GM12878 (cell line): ENCODE data around the gene SFR1. TPM values are rescaled to one million over a fixed set of nuclear protein-coding genes. Genes with fewer than 3 reads are reported as not detected.

Experiments
- ATAC-seq: fragments of 200-7000 bp; cut with Tn5 transposase; 3 replicates; pipeline ENCODE4 v1.9.1; 2020; ENCODE audit warnings: mild to moderate bottlenecking, moderate library complexity
- BruUV-seq: library from RNA; stranded (reverse); fragments of 400-500 nt; replicated peaks from 2 replicates; lab custom pipeline; 2021; lab: Mats Ljungman, UMichigan
- CTCF ChIA-PET: fragments of 300-600 bp; sonication (Branson Sonifier 250); formaldehyde crosslinking; extraction: SDS; loops from one replicate; lab custom pipeline; 2021; ENCODE audit warnings: inconsistent platforms; lab: Yijun Ruan, JAX
- POLR2A ChIA-PET: fragments of 350-600 bp; formaldehyde crosslinking; extraction: SDS; loops from one replicate; lab custom pipeline; 2021; ENCODE audit warnings: inconsistent platforms; lab: Charles Lee
- RAD21 ChIA-PET: fragments of 300-600 bp; sonication (Branson Sonifier 250); formaldehyde crosslinking; loops from one replicate; lab custom pipeline; 2023; ENCODE audit warnings: antibody characterized with exemption; ENCODE audit not compliant: unreplicated experiment; lab: Charles Lee
- SMC1A ChIA-PET: fragments of 300-600 bp; sonication (Branson Sonifier 250); formaldehyde crosslinking; loops from one replicate; lab custom pipeline; 2023; ENCODE audit not compliant: unreplicated experiment, uncharacterized antibody; lab: Charles Lee
- DNase-seq: peaks from one replicate; pipeline ENCODE4 v3.0.0-alpha.2; 2011; ENCODE audit warnings: low read depth, low spot score
- FAIRE-seq: peaks from 3 replicates; lab custom pipeline; 2011; peaks lifted over from hg19 to GRCh38; lab: Jason Lieb, UNC
- H2AFZ ChIP-seq: 2 replicates; pipeline ENCODE4 v1.6.0; 2011; ENCODE audit warnings: low read depth, low read length, control low read depth; ENCODE audit not compliant: control insufficient read depth
- H3K27ac ChIP-seq: 2 replicates; pipeline ENCODE4 v1.5.1; 2011; ENCODE audit warnings: control low read depth; ENCODE audit not compliant: control insufficient read depth, insufficient read depth
- H3K27me3 ChIP-seq, 2 experiments: replicated peaks in 1 of 2; 2 replicates each; pipeline versions ENCODE4 v1.6.0 to v1.6.1; 2011; ENCODE audit warnings: low read length in 1 of 2; ENCODE audit not compliant: control insufficient read depth in 2 of 2, insufficient read depth in 2 of 2
- H3K36me3 ChIP-seq, 2 experiments: 2 replicates each; pipeline ENCODE4 v1.5.1; 2011; ENCODE audit warnings: low read length in 1 of 2; ENCODE audit not compliant: control insufficient read depth in 2 of 2, insufficient read depth in 2 of 2
- H3K4me1 ChIP-seq: 2 replicates; pipeline ENCODE4 v1.6.1; 2011; ENCODE audit warnings: mild to moderate bottlenecking, low read length, moderate library complexity, mixed read lengths; ENCODE audit not compliant: control insufficient read depth, insufficient read depth
- H3K4me2 ChIP-seq: 2 replicates; pipeline ENCODE4 v1.6.0; 2011; ENCODE audit warnings: control low read depth; ENCODE audit not compliant: control insufficient read depth, insufficient read depth
- H3K4me3 ChIP-seq: fragments of 200-600 bp; sonication (generic); 2 replicates; pipeline ENCODE4 v1.5.1; 2016
- H3K79me2 ChIP-seq: 2 replicates; pipeline ENCODE4 v1.6.0; 2011; ENCODE audit warnings: low read length; ENCODE audit not compliant: control insufficient read depth, insufficient read depth
- H3K9ac ChIP-seq: 2 replicates; pipeline ENCODE4 v1.8.0; 2011; ENCODE audit warnings: low read length, control low read depth, mixed read lengths; ENCODE audit not compliant: control insufficient read depth, insufficient read depth
- H3K9me3 ChIP-seq: replicated peaks from 3 replicates; pipeline ENCODE4 v1.5.1; 2011; ENCODE audit warnings: mild to moderate bottlenecking, low read length; ENCODE audit not compliant: control insufficient read depth, insufficient read depth
- H4K20me1 ChIP-seq: 2 replicates; pipeline ENCODE4 v1.6.0; 2011; ENCODE audit not compliant: control insufficient read depth, insufficient read depth
- ATF7 ChIP-seq: fragments of 450-650 bp; IDR thresholded peaks from 2 replicates; pipeline ENCODE4 v1.6.1; 2016; ENCODE audit warnings: low read depth, mild to moderate bottlenecking
- EZH2 ChIP-seq: IDR thresholded peaks from 2 replicates; pipeline ENCODE4 v1.6.1; 2012; ENCODE audit warnings: low read depth, mild to moderate bottlenecking, control low read depth, inconsistent platforms, low read length, borderline replicate concordance; ENCODE audit not compliant: control insufficient read depth
- GATAD2B ChIP-seq: fragments of 450-650 bp; conservative IDR thresholded peaks from 2 replicates; pipeline ENCODE4 v1.6.1; 2017; ENCODE audit warnings: low read depth, mild to moderate bottlenecking, moderate library complexity
- IKZF1 ChIP-seq: fragments of 450-650 bp; conservative IDR thresholded peaks from 2 replicates; pipeline ENCODE4 v1.6.1; 2017; ENCODE audit warnings: antibody characterized with exemption, mild to moderate bottlenecking
- IRF4 ChIP-seq: IDR thresholded peaks from 2 replicates; pipeline ENCODE4 v1.6.1; 2011; ENCODE audit warnings: low read depth, low read length
- LARP7 ChIP-seq: fragments of 450-650 bp; IDR thresholded peaks from 2 replicates; pipeline ENCODE4 v1.6.1; 2017; ENCODE audit warnings: mild to moderate bottlenecking
- POLR2A ChIP-seq: IDR thresholded peaks from 2 replicates; pipeline ENCODE4 v1.6.1; 2011; ENCODE audit warnings: low read depth, mild to moderate bottlenecking, low read length
- RAD21 ChIP-seq: IDR thresholded peaks from 2 replicates; pipeline ENCODE4 v1.6.1; 2011; ENCODE audit warnings: mild to moderate bottlenecking, low read depth, low read length, moderate library complexity; ENCODE audit not compliant: insufficient read depth
- RB1 ChIP-seq: fragments of 450-650 bp; formaldehyde crosslinking; IDR thresholded peaks from 2 replicates; pipeline ENCODE4 v1.6.1; 2017; ENCODE audit warnings: mild to moderate bottlenecking, borderline replicate concordance
- SIN3A ChIP-seq: IDR thresholded peaks from 2 replicates; pipeline ENCODE4 v1.6.1; 2012; ENCODE audit warnings: low read depth, low read length, improper control_type of control experiment
- SMC3 ChIP-seq: IDR thresholded peaks from 2 replicates; pipeline ENCODE4 v1.6.1; 2011; ENCODE audit warnings: low read length, improper control_type of control experiment, borderline replicate concordance
- YBX1 ChIP-seq: fragments of 450-650 bp; IDR thresholded peaks from 2 replicates; pipeline ENCODE4 v1.6.1; 2016; ENCODE audit warnings: antibody characterized with exemption
- ZBED1 ChIP-seq: IDR thresholded peaks from 2 replicates; pipeline ENCODE4 v1.6.1; 2016; ENCODE audit warnings: borderline replicate concordance
- WGBS: methylation state at CpG from one replicate; pipeline ENCODE4 v1.1.6; 2016; ENCODE audit warnings: low lambda C conversion rate; ENCODE audit not compliant: insufficient replicate concordance, insufficient coverage; ENCODE audit errors: missing lambda C conversion rate; 5-methylcytosine and 5-hydroxymethylcytosine counted together
- in situ Hi-C: fragments of 300-500 bp; cut with MboI; formaldehyde crosslinking; loops from 9 replicates; pipeline ENCODE4 v1.14.3; 2018; ENCODE audit warnings: mixed read lengths
- intact Hi-C: fragments of 100-400 bp; cut with micrococcal nuclease; formaldehyde crosslinking; loops from one replicate; pipeline ENCODE4 v1.14.2; 2022; ENCODE audit not compliant: unreplicated experiment
- polyA plus RNA-seq, 11 experiments: library from polyadenylated mRNA; depleted of rRNA in 4 of 11; unstranded in 6 of 11; stranded (reverse) in 5 of 11; fragments of >200 nt; fragmentation: Nextera tagmentation in 4 of 11; fragmentation: Illumina TruSeq in 1 of 11; extraction: Ambion mirVana in 4 of 11; extraction: Trizol in 1 of 11; gene quantifications; 1 replicate in 1 of 11; 2 replicates in 10 of 11; pipeline versions ENCODE4 v1.2.1 to v1.2.3, GENCODE V29; 2011 to 2016; ENCODE audit warnings: inconsistent platforms in 2 of 11, missing spikeins in 2 of 11, low read depth in 1 of 11
- total RNA-seq, 4 experiments: library from RNA; depleted of rRNA in 3 of 4; stranded (reverse); fragments of >200 nt in 3 of 4; fragmentation: Illumina TruSeq in 1 of 4; extraction: Trizol in 1 of 4; gene quantifications; 2 replicates each; pipeline versions ENCODE4 v1.2.1 to v1.2.3, GENCODE V29; 2013 to 2021
- TF ChIP-seq, protein P1 (sequence below): IDR thresholded peaks from 2 replicates; pipeline ENCODE4 v1.6.1; 2011; ENCODE audit warnings: low read depth, low read length, improper control_type of control experiment, borderline replicate concordance
- TF ChIP-seq, protein P2 (sequence below), 3 experiments: IDR thresholded peaks in 2 of 3; conservative IDR thresholded peaks in 1 of 3; 2 replicates each; pipeline ENCODE4 v1.5.1; 2011; ENCODE audit warnings: low read depth in 3 of 3, low read length in 3 of 3, mild to moderate bottlenecking in 3 of 3, control low read depth in 2 of 3, moderate library complexity in 2 of 3, inconsistent platforms in 1 of 3, mixed read lengths in 1 of 3; ENCODE audit not compliant: control insufficient read depth in 2 of 3, insufficient read depth in 1 of 3; ENCODE audit errors: extremely low read depth in 1 of 3

SFR1 gene
- total and polyA plus RNA-seq, 10 of the 15 experiments (the other 5 are each of a cell fraction or from before 2014, with no cell fraction given), result 6.9 to 31.5 (median 14.9) TPM

DNA sequence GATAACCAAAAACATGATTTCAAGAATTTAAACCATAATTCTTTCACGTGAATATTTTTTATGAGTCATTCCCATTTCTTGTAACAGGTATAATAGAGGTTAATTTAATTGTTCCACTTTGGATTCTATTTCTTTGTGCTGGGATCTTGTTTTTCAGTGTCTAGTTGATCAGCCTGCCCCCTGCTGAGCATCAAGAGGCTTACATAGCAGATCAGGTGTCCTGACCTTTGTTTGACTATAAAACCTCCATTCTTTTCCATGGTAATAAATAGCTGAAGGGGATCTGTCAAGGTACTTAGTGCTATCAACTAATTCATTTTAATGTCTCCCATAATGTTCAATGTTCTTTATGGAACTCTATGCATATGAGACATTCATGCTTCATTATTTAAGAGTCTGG lies 41.2 kb upstream of the SFR1 start:
- intact Hi-C loops, result loop anchor here (1.0 kb wide), 1 partner anchor 192 kb away; no protein-coding TSS in a partner anchor
- H3K27me3 ChIP-seq, result no peaks in the 10 kb centered on the region
- CTCF ChIA-PET, result interaction anchor here (0.6 to 5.0 kb wide), 12 partner anchors 11 to 193 kb away, joined by 3 to 40 read pairs (median 4); partner anchors contain the start of gene SFR1
- TF ChIP-seq SMC3 (peak; percentile 50; the same call in 1 of the 2 replicates), RB1 (no peak), IRF4 (no peak), ZBED1 (no peak), POLR2A (no peak), EZH2 (no peak), GATAD2B (no peak), YBX1 (no peak), ATF7 (no peak), LARP7 (no peak), IKZF1 (no peak), RAD21 (peak; percentile 46), SIN3A (no peak)
- TF ChIP-seq, protein P1, sequence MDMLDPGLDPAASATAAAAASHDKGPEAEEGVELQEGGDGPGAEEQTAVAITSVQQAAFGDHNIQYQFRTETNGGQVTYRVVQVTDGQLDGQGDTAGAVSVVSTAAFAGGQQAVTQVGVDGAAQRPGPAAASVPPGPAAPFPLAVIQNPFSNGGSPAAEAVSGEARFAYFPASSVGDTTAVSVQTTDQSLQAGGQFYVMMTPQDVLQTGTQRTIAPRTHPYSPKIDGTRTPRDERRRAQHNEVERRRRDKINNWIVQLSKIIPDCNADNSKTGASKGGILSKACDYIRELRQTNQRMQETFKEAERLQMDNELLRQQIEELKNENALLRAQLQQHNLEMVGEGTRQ, result no peak
- TF ChIP-seq, protein P2, sequence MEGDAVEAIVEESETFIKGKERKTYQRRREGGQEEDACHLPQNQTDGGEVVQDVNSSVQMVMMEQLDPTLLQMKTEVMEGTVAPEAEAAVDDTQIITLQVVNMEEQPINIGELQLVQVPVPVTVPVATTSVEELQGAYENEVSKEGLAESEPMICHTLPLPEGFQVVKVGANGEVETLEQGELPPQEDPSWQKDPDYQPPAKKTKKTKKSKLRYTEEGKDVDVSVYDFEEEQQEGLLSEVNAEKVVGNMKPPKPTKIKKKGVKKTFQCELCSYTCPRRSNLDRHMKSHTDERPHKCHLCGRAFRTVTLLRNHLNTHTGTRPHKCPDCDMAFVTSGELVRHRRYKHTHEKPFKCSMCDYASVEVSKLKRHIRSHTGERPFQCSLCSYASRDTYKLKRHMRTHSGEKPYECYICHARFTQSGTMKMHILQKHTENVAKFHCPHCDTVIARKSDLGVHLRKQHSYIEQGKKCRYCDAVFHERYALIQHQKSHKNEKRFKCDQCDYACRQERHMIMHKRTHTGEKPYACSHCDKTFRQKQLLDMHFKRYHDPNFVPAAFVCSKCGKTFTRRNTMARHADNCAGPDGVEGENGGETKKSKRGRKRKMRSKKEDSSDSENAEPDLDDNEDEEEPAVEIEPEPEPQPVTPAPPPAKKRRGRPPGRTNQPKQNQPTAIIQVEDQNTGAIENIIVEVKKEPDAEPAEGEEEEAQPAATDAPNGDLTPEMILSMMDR (IDR thresholded peaks at IDR 0.05 in 2 of 3, conservative IDR thresholded peaks at IDR 0.05 in 1 of 3; ENCODE audit: control insufficient read depth in 2 of 3, extremely low read depth in 1 of 3, insufficient read depth in 1 of 3, low read depth in 3 of 3, low read length in 3 of 3), result peak; percentile 47 to 53 (median 52); a peak in 5 of 6 replicates
- in situ Hi-C loops, result no loop called here
- no peak for DNase-seq
- no peak for FAIRE-seq
- 0% methylated on average over 1 of the region's 1 CpG for WGBS
- H3K79me2 ChIP-seq, result no peaks in the 10 kb centered on the region
- POLR2A ChIA-PET, result no interaction called here
- SMC1A ChIA-PET, result interaction anchor here (1.0 to 5.5 kb wide), 8 partner anchors 13 to 190 kb away, joined by 3 to 36 read pairs (median 4); partner anchors contain the start of gene SFR1
- H3K27ac ChIP-seq, result no peak overlapping the region
- H4K20me1 ChIP-seq, result no peaks in the 10 kb centered on the region
- ATAC-seq, result peak; percentile 69
- RAD21 ChIA-PET, result interaction anchor here (1.2 to 1.6 kb wide), 3 partner anchors 41 to 193 kb away, joined by 3 to 9 read pairs (median 4); partner anchors contain the start of gene SFR1
- no TSS peak for BruUV-seq
- no peak overlapping the region for H3K4me2 ChIP-seq
- H2AFZ ChIP-seq, result no peak overlapping the region
- H3K9ac ChIP-seq, result no peak overlapping the region
- H3K9me3 ChIP-seq, result no peaks in the 10 kb centered on the region
- H3K4me1 ChIP-seq, result no peaks in the 10 kb centered on the region
- H3K36me3 ChIP-seq, result no peaks in the 10 kb centered on the region
- no peak overlapping the region for H3K4me3 ChIP-seq
